ENCODE results near the gene CACNA2D2.
A peak's percentile ranks its signal among the peaks of the same experiment; 100 is the strongest.

The CACNA2D2 gene

GRCh38 chr3:50340448-50341329 lies 162.7 kb downstream of the CACNA2D2 start, which contains the start of gene RASSF1:
Gene RASSF1, minus strand, starts transcription at chr3:50340836. Its CDS starts 31 bp downstream, at chr3:50340805.
- peak; percentile 63 to 80 for DNase-seq

- no peak for DNase-seq
Measured at GRCh38 chr3:50340147-50340447, 163.3 kb downstream of the CACNA2D2 start.

- no peak for DNase-seq
Measured at GRCh38 chr3:50339485-50340146, 163.8 kb downstream of the CACNA2D2 start.

GRCh38 chr3:50338965-50339364 lies 164.5 kb downstream of the CACNA2D2 start:
- DNase-seq, result no peak

- DNase-seq, result peak; percentile 95 to 96
Measured at GRCh38 chr3:50337175-50337861, 166.1 kb downstream of the CACNA2D2 start.

GRCh38 chr3:50336452-50337174 lies 166.8 kb downstream of the CACNA2D2 start:
- no peak for DNase-seq

- DNase-seq, result no peak
Measured at GRCh38 chr3:50334339-50335075, 168.9 kb downstream of the CACNA2D2 start.

GRCh38 chr3:50333744-50334328 lies 169.6 kb downstream of the CACNA2D2 start:
- no peak for DNase-seq

- DNase-seq, result no peak
Measured at GRCh38 chr3:50331364-50331907, 172.0 kb downstream of the CACNA2D2 start.

GRCh38 chr3:50330330-50330729 lies 173.1 kb downstream of the CACNA2D2 start:
- no peak for DNase-seq

GRCh38 chr3:50327943-50328691 lies 175.3 kb downstream of the CACNA2D2 start, which contains the start of gene TUSC2:
Gene TUSC2, minus strand, starts transcription at chr3:50328223. Its CDS starts 124 bp downstream, at chr3:50328099.
- DNase-seq, result peak; percentile 94 to 96

- no peak for DNase-seq
Measured at GRCh38 chr3:50327129-50327528, 176.3 kb downstream of the CACNA2D2 start.

GRCh38 chr3:50326182-50326541 lies 177.3 kb downstream of the CACNA2D2 start:
- no peak for DNase-seq

- no peak for DNase-seq
Measured at GRCh38 chr3:50325497-50326181, 177.8 kb downstream of the CACNA2D2 start.

- DNase-seq, result no peak
Measured at GRCh38 chr3:50325113-50325480, 178.3 kb downstream of the CACNA2D2 start.

- DNase-seq, result peak; percentile 59 to 74
Measured at GRCh38 chr3:50324351-50325112, 178.9 kb downstream of the CACNA2D2 start.

- no peak for DNase-seq
Measured at GRCh38 chr3:50323614-50324199, 179.7 kb downstream of the CACNA2D2 start.

GRCh38 chr3:50323092-50323600 lies 180.3 kb downstream of the CACNA2D2 start:
- no peak for DNase-seq

All from CD4-positive, alpha-beta T cell treated with Interferon alpha-2 for 1 hour (primary cell).